HFF-Myc (cell line): ENCODE measurements around the gene FXYD4.

Experiments used
- DNase-seq: peaks from one replicate; pipeline ENCODE4 v3.0.0-alpha.2; 2011; ENCODE audit warnings: low read depth; ENCODE audit errors: extremely low read depth
- H3K4me3 ChIP-seq: replicated peaks from 2 replicates; pipeline ENCODE4 v1.5.1; 2011; ENCODE audit warnings: low read depth, mild to moderate bottlenecking, control low read depth, low read length
- TF ChIP-seq, protein P1 (sequence below): IDR thresholded peaks from 2 replicates; pipeline ENCODE4 v1.5.1; 2012; ENCODE audit warnings: mild to moderate bottlenecking, low read depth, low read length, control low read depth; ENCODE audit errors: missing control alignments

The FXYD4 gene

DNA sequence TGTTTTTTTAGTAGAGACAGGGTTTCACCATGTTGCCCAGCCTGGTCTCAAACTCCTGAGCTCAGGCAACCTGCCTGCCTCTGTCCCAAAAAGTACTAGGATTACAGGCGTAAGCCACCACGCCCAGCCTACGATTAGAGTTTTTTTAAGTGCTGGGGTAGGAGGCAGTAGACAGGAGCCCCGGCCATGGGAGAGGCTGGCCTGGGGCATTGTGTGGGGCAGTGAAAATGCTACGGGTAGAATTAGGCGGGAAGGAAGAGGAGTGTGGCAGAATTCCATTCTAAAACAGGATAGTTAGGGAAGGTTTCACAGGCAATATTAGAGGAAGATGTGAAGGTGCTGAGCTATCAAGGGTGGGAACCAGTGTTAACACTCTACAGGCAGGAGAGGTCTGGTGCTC lies 31.3 kb upstream of the FXYD4 start:
- TF ChIP-seq, protein P1, sequence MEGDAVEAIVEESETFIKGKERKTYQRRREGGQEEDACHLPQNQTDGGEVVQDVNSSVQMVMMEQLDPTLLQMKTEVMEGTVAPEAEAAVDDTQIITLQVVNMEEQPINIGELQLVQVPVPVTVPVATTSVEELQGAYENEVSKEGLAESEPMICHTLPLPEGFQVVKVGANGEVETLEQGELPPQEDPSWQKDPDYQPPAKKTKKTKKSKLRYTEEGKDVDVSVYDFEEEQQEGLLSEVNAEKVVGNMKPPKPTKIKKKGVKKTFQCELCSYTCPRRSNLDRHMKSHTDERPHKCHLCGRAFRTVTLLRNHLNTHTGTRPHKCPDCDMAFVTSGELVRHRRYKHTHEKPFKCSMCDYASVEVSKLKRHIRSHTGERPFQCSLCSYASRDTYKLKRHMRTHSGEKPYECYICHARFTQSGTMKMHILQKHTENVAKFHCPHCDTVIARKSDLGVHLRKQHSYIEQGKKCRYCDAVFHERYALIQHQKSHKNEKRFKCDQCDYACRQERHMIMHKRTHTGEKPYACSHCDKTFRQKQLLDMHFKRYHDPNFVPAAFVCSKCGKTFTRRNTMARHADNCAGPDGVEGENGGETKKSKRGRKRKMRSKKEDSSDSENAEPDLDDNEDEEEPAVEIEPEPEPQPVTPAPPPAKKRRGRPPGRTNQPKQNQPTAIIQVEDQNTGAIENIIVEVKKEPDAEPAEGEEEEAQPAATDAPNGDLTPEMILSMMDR = no peak
- H3K4me3 ChIP-seq = no peak overlapping the region
- no peak for DNase-seq

- no peak overlapping the region for H3K4me3 ChIP-seq
- no peak for DNase-seq
- TF ChIP-seq, protein P1 = no peak
These were observed 30.8 kb upstream of the FXYD4 start for GRCh38 chr10:43340619-43341018.

GRCh38 chr10:43341450-43341849 lies 30.0 kb upstream of the FXYD4 start:
- H3K4me3 ChIP-seq = no peak overlapping the region
- TF ChIP-seq, protein P1 = no peak
- no peak for DNase-seq

DNA sequence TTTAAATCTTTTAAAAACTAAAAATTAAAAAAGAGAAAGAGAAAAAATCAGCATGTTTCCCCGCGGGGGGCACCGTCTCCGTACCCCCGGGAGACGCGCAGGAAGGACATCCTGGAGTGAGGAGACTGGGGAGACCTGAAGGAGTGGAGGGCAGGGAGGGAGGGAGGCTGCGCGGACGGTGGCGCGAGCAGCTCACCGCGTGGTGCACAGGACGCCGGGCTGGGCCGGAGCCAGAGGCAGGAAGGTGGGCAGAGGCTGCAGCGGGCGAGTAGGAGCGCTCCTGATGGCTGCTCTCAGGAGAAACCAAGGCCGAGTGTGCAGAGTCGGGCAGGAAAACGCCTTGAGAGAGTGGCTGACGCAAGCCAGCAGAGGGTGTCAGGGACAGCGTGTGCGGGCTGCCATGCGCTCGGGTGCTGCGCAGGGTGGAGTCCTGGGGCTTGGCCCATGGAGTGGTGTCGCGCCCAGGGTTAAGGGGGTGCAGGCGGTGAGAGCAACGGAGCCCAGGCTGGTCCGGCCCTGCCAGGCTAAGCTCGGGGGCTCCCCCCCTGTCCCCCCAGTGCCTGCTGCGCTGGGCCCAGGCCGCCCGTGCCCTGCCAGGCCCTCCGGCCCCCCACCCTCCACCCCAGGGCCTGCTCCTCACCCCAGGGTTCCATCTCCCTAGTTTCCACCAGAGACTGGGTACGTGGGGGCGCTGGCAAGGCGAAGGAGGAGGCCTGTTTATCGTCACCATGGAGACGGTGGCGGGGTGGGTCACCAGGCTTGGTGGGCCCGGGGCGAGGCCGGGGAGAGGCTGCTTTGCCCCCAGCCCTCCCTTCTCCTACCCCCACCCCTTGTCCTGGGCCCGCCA lies 28.9 kb upstream of the FXYD4 start:
- no peak for DNase-seq
- TF ChIP-seq, protein P1 = no peak
- H3K4me3 ChIP-seq = no peak overlapping the region

DNA sequence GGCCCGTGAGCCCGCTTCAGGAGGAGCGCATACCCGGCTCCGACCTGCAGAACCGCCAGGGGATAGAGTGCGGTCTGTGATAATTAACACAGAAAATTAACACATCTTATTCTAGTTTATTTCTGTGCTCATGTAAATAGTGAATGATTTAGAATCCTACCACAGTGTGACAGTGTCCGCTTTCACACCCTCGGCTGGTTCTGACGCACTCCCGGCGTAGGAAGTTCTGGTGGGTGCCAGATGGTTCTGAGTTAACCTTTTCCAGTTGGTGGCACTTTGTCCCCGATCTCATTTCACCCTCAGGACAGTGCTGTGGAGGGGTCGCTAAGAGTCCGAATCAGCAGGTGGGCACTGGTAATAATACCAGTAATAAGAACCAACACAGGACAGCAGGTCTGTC lies 28.3 kb upstream of the FXYD4 start:
- no peak overlapping the region for H3K4me3 ChIP-seq
- no peak for DNase-seq
- TF ChIP-seq, protein P1 = no peak

- no peak for DNase-seq
- H3K4me3 ChIP-seq = no peak overlapping the region
- TF ChIP-seq, protein P1 = no peak
These were observed 27.4 kb upstream of the FXYD4 start for GRCh38 chr10:43344051-43344450.

DNA sequence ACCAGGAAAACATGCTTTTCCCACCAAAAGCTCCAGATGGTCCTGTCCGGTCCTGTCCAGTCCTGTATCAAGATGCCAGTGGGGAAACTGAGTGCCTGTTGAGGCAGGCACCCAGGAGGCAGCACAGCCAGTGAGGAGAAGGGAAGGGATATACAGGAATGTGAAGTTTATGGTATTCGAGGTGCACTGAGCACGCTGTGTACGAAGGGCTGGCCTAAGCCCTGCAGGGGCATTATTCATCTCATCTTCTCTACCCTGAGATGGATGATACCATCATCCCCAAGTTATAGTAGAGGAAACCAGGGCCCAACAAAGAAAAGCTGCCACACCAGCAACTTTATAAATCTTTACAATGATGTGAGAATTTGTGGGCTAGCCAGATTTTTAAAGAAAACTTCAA lies 23.4 kb upstream of the FXYD4 start:
- H3K4me3 ChIP-seq = no peak overlapping the region
- DNase-seq = no peak
- TF ChIP-seq, protein P1 = no peak
